ENCODE data around the gene TOX2. TPM values are rescaled to one million over a fixed set of nuclear protein-coding genes. Genes with fewer than 3 reads are reported as not detected.

The TOX2 gene
- total and polyA plus RNA-seq, 10 donors = 1.1 to 6.4 (median 5.0) TPM

GRCh38 chr20:43960231-43960630, 45.6 kb downstream of the TOX2 start:
- WGBS, 5 donors = 74 to 87% (median 78%) methylated on average over 1 to 2 of the region's 2 CpGs

GRCh38 chr20:43961116-43961515, 46.5 kb downstream of the TOX2 start:
- Histone ChIP-seq H3K4me3 (no peak overlapping the region), H3K27ac (no peak overlapping the region), H3K36me3 (no peaks in the 10 kb centered on the region), H3K9me3 (no peaks in the 10 kb centered on the region), H3K27me3 (replicated peaks in 1 of 7) (peaks cover 0 to 5% (median 0%) of the 10 kb centered on the region in 7 donors), H3K4me1 (peaks cover 16 to 72% (median 44%) of the 10 kb centered on the region in 6 donors)
- no peak for DNase-seq
- intact Hi-C loops (cut with DNase I; ENCODE audit: low total_unique reads) = no loop called here
- TF ChIP-seq POLR2A (IDR thresholded peaks at IDR 0.05) = no peak
- 96 to 100% (median 97%) methylated on average over 5 of the region's 5 CpGs for WGBS, 5 donors

More at GRCh38 chr20:43960231-43960630, 45.6 kb downstream of the TOX2 start:
- intact Hi-C loops (cut with DNase I; ENCODE audit: low total_unique reads) = no loop called here
- Histone ChIP-seq H3K36me3 (no peaks in the 10 kb centered on the region), H3K4me3 (no peak overlapping the region), H3K9me3 (no peaks in the 10 kb centered on the region), H3K27ac (no peak overlapping the region), H3K4me1 (peaks cover 23 to 81% (median 53%) of the 10 kb centered on the region in 6 donors), H3K27me3 (replicated peaks in 1 of 7) (peaks cover 0 to 5% (median 0%) of the 10 kb centered on the region in 7 donors)
- TF ChIP-seq CTCF (IDR thresholded peaks at IDR 0.05 in 8 of 11, conservative IDR thresholded peaks at IDR 0.05 in 3 of 11) = no peak
- TF ChIP-seq POLR2AphosphoS5 (IDR thresholded peaks at IDR 0.05) = no peak
- TF ChIP-seq POLR2A (IDR thresholded peaks at IDR 0.05) = no peak
- DNase-seq = no peak

- Histone ChIP-seq H3K9me3 (no peaks in the 10 kb centered on the region), H3K4me1 (peaks cover 16 to 65% (median 41%) of the 10 kb centered on the region in 6 donors), H3K36me3 (no peaks in the 10 kb centered on the region), H3K27me3 (replicated peaks in 1 of 7) (peaks cover 0 to 5% (median 0%) of the 10 kb centered on the region in 7 donors), H3K4me3 (no peak overlapping the region), H3K27ac (no peak overlapping the region)
- intact Hi-C loops (cut with DNase I; ENCODE audit: low total_unique reads) = no loop called here
- no peak for DNase-seq
- 79 to 94% (median 88%) methylated on average over 16 to 18 of the region's 18 CpGs for WGBS, 5 donors
- TF ChIP-seq POLR2AphosphoS5 (IDR thresholded peaks at IDR 0.05) = no peak
- no peak for TF ChIP-seq POLR2A (IDR thresholded peaks at IDR 0.05)
- TF ChIP-seq CTCF (IDR thresholded peaks at IDR 0.05 in 8 of 11, conservative IDR thresholded peaks at IDR 0.05 in 3 of 11) = no peak
Measured at GRCh38 chr20:43961541-43962471, 47.2 kb downstream of the TOX2 start.

- intact Hi-C loops (cut with DNase I; ENCODE audit: low total_unique reads) = no loop called here
- H3K4me1 ChIP-seq = peaks cover 16 to 61% (median 41%) of the 10 kb centered on the region in 6 donors
- DNase-seq = no peak
- no peaks in the 10 kb centered on the region for H3K36me3 ChIP-seq
- no peaks in the 10 kb centered on the region for H3K9me3 ChIP-seq
- H3K27me3 ChIP-seq (replicated peaks in 1 of 7) = peaks cover 0 to 5% (median 0%) of the 10 kb centered on the region in 7 donors
- H3K4me3 ChIP-seq = no peak overlapping the region
- TF ChIP-seq CTCF (IDR thresholded peaks at IDR 0.05 in 8 of 11, conservative IDR thresholded peaks at IDR 0.05 in 3 of 11) = no peak
- no peak for TF ChIP-seq POLR2AphosphoS5 (IDR thresholded peaks at IDR 0.05)
- no peak for TF ChIP-seq POLR2A (IDR thresholded peaks at IDR 0.05)
- H3K27ac ChIP-seq = no peak overlapping the region
- 89 to 98% (median 91%) methylated on average over 4 of the region's 4 CpGs for WGBS, 5 donors
Measured at GRCh38 chr20:43962530-43962929, 47.9 kb downstream of the TOX2 start.
